Neural cell (in vitro differentiated cells): ENCODE measurements around the gene SLC44A5. TPM values are rescaled to one million over a fixed set of nuclear protein-coding genes. Genes with fewer than 3 reads are reported as not detected.

Experiments used
- H2AFZ ChIP-seq: fragments of 200-600, 300-800 bp; sonication (generic), shearing (Covaris generic); 2 replicates; pipeline ENCODE4 v1.6.0; 2014; ENCODE audit warnings: low read depth, mild to moderate bottlenecking, antibody characterized with exemption, low read length, moderate library complexity
- H3F3A ChIP-seq: fragments of 200-600 bp; shearing (Covaris generic); 2 replicates; pipeline ENCODE4 v1.6.1; 2016; ENCODE audit warnings: mild to moderate bottlenecking, moderate library complexity, mixed read lengths, antibody characterized with exemption, low read length; ENCODE audit not compliant: insufficient read depth, poor library complexity, severe bottlenecking
- H3K27ac ChIP-seq: fragments of 200-600, 300-800 bp; sonication (generic), shearing (Covaris generic); 2 replicates; pipeline ENCODE4 v1.5.1; 2014; ENCODE audit warnings: mild to moderate bottlenecking, low read length, moderate library complexity
- H3K27me3 ChIP-seq: fragments of 300-800, 200-600 bp; sonication (generic), shearing (Covaris generic); 2 replicates; pipeline ENCODE4 v1.6.0; 2014; ENCODE audit warnings: mild to moderate bottlenecking, low read depth, low read length, moderate library complexity; ENCODE audit not compliant: insufficient read depth
- H3K36me3 ChIP-seq: fragments of 300-800, 200-600 bp; sonication (generic), shearing (Covaris generic); 2 replicates; pipeline ENCODE4 v1.5.1; 2014; ENCODE audit warnings: mild to moderate bottlenecking, antibody characterized with exemption, low read length, moderate library complexity; ENCODE audit not compliant: insufficient read depth
- H3K4me2 ChIP-seq: fragments of 300-800, 200-600 bp; sonication (generic), shearing (Covaris generic); 2 replicates; pipeline ENCODE4 v1.6.0; 2014; ENCODE audit warnings: mild to moderate bottlenecking, low read length
- H3K4me3 ChIP-seq: fragments of 300-800, 200-600 bp; sonication (generic), shearing (Covaris generic); 2 replicates; pipeline ENCODE4 v1.5.1; 2014; ENCODE audit warnings: mild to moderate bottlenecking, low read length, moderate library complexity
- H3K79me2 ChIP-seq: fragments of 200-600 bp; shearing (Covaris generic); replicated peaks from 2 replicates; pipeline ENCODE4 v1.6.0; 2014; ENCODE audit warnings: mild to moderate bottlenecking, low read length, moderate library complexity; ENCODE audit not compliant: insufficient read depth
- H3K9ac ChIP-seq: fragments of 300-800, 200-600 bp; sonication (generic), shearing (Covaris generic); 2 replicates; pipeline ENCODE4 v1.6.1; 2016; ENCODE audit warnings: mild to moderate bottlenecking, low read length, mixed read lengths
- H3K9me2 ChIP-seq: fragments of 200-600 bp; shearing (Covaris generic); 2 replicates; pipeline ENCODE4 v1.6.1; 2016; ENCODE audit warnings: mild to moderate bottlenecking, low read length, mixed read lengths; ENCODE audit not compliant: insufficient read depth
- H3K9me3 ChIP-seq: fragments of 200-600, 300-800 bp; sonication (generic), shearing (Covaris generic); 2 replicates; pipeline ENCODE4 v1.6.1; 2016; ENCODE audit warnings: mild to moderate bottlenecking, mixed run types, low read length, moderate library complexity, mixed read lengths
- H4K20me1 ChIP-seq: fragments of 200-600 bp; shearing (Covaris generic); 2 replicates; pipeline ENCODE4 v1.6.1; 2016; ENCODE audit warnings: mild to moderate bottlenecking, mixed run types; ENCODE audit not compliant: insufficient read depth
- EP300 ChIP-seq: fragments of 450-650 bp; conservative IDR thresholded peaks from 2 replicates; pipeline ENCODE4 v1.6.1; 2014; ENCODE audit warnings: antibody characterized with exemption, mild to moderate bottlenecking, moderate library complexity; ENCODE audit not compliant: poor library complexity, severe bottlenecking
- EZH2 ChIP-seq: fragments of 200-600, 300-800 bp; shearing (Covaris generic), sonication (generic); IDR thresholded peaks from 2 replicates; pipeline ENCODE4 v1.6.1; 2014; ENCODE audit warnings: antibody characterized with exemption, low read length, borderline replicate concordance, mild to moderate bottlenecking; ENCODE audit not compliant: insufficient read depth, poor library complexity, severe bottlenecking
- MXI1 ChIP-seq: fragments of 450-650 bp; conservative IDR thresholded peaks from 2 replicates; pipeline ENCODE4 v1.6.1; 2014; ENCODE audit warnings: antibody characterized with exemption, mild to moderate bottlenecking; ENCODE audit not compliant: poor library complexity, severe bottlenecking
- POLR2AphosphoS5 ChIP-seq: IDR thresholded peaks from 2 replicates; pipeline ENCODE4 v1.6.1; 2012
- RAD21 ChIP-seq: fragments of 450-650 bp; conservative IDR thresholded peaks from 2 replicates; pipeline ENCODE4 v1.6.1; 2014; ENCODE audit warnings: antibody characterized with exemption, mild to moderate bottlenecking, moderate library complexity
- REST ChIP-seq: IDR thresholded peaks from 2 replicates; pipeline ENCODE4 v1.6.1; 2012; ENCODE audit warnings: borderline replicate concordance
- SMC3 ChIP-seq: fragments of 450-650 bp; conservative IDR thresholded peaks from 2 replicates; pipeline ENCODE4 v1.6.1; 2014; ENCODE audit warnings: antibody characterized with exemption, mild to moderate bottlenecking, moderate library complexity; ENCODE audit not compliant: poor library complexity
- TAF1 ChIP-seq: IDR thresholded peaks from 2 replicates; pipeline ENCODE4 v1.6.1; 2012; ENCODE audit warnings: low read depth
- polyA plus RNA-seq: library from polyadenylated mRNA; depleted of rRNA; stranded (reverse); fragments of >200 nt; gene quantifications from 2 replicates; pipeline ENCODE4 v1.2.3, GENCODE V29; 2014
- TF ChIP-seq, protein P1 (sequence below): fragments of 450-650 bp; IDR thresholded peaks from 2 replicates; pipeline ENCODE4 v1.5.1; 2014; ENCODE audit warnings: antibody characterized with exemption, mild to moderate bottlenecking, moderate library complexity; ENCODE audit not compliant: poor library complexity, severe bottlenecking

SLC44A5 gene
- polyA plus RNA-seq, 1 donor from 2014 or later: 53.0 TPM

GRCh38 chr1:75211648-75212047 lies 399.3 kb downstream of the SLC44A5 start:
- H3F3A ChIP-seq: no peaks in the 10 kb centered on the region
- H3K9ac ChIP-seq: no peak overlapping the region
- H3K27ac ChIP-seq: no peak overlapping the region
- no peak overlapping the region for H3K4me3 ChIP-seq
- TF ChIP-seq TAF1: no peak
- TF ChIP-seq EP300: no peak
- no peak for TF ChIP-seq POLR2AphosphoS5
- no peak for TF ChIP-seq RAD21
- TF ChIP-seq MXI1: no peak
- TF ChIP-seq SMC3: no peak
- TF ChIP-seq EZH2: no peak
- TF ChIP-seq, protein P1, sequence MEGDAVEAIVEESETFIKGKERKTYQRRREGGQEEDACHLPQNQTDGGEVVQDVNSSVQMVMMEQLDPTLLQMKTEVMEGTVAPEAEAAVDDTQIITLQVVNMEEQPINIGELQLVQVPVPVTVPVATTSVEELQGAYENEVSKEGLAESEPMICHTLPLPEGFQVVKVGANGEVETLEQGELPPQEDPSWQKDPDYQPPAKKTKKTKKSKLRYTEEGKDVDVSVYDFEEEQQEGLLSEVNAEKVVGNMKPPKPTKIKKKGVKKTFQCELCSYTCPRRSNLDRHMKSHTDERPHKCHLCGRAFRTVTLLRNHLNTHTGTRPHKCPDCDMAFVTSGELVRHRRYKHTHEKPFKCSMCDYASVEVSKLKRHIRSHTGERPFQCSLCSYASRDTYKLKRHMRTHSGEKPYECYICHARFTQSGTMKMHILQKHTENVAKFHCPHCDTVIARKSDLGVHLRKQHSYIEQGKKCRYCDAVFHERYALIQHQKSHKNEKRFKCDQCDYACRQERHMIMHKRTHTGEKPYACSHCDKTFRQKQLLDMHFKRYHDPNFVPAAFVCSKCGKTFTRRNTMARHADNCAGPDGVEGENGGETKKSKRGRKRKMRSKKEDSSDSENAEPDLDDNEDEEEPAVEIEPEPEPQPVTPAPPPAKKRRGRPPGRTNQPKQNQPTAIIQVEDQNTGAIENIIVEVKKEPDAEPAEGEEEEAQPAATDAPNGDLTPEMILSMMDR: no peak
- TF ChIP-seq REST: no peak
- H3K36me3 ChIP-seq: peaks cover 4% of the 10 kb centered on the region
- H3K9me3 ChIP-seq: no peaks in the 10 kb centered on the region
- no peak overlapping the region for H3K4me2 ChIP-seq
- H3K79me2 ChIP-seq: no peaks in the 10 kb centered on the region
- H3K27me3 ChIP-seq: no peaks in the 10 kb centered on the region
- H2AFZ ChIP-seq: no peak overlapping the region
- H3K9me2 ChIP-seq: no peaks in the 10 kb centered on the region
- H4K20me1 ChIP-seq: no peaks in the 10 kb centered on the region

DNA sequence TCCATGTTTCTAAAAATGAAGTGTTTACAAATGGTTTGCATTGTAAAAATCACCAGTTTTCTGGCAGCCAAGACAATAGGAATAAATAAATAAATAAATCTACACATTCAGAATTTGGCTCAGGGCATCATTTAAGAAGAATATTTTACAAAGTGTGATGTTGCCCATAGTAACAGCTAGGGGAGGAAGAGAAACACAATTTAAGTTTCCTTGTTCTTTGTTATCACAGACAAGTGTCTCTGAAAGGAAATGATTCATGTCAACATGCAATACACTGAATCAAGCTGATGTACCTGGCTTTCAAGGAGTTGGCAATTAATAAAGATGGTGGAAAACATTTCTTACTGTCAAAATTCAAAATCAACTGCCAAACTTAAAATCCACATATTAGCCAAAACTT lies 402.1 kb downstream of the SLC44A5 start:
- TF ChIP-seq REST (no peak), POLR2AphosphoS5 (no peak), MXI1 (no peak), EZH2 (no peak), RAD21 (no peak), EP300 (no peak), TAF1 (no peak), SMC3 (no peak)
- TF ChIP-seq, protein P1: no peak
- Histone ChIP-seq H3K27me3 (no peaks in the 10 kb centered on the region), H2AFZ (no peak overlapping the region), H3K36me3 (peaks cover 4% of the 10 kb centered on the region), H3K9ac (no peak overlapping the region), H4K20me1 (no peaks in the 10 kb centered on the region), H3K9me2 (no peaks in the 10 kb centered on the region), H3K27ac (no peak overlapping the region), H3F3A (no peaks in the 10 kb centered on the region), H3K4me3 (no peak overlapping the region), H3K4me2 (no peak overlapping the region), H3K79me2 (no peaks in the 10 kb centered on the region), H3K9me3 (no peaks in the 10 kb centered on the region)
